Hepatocyte (in vitro differentiated cells): ENCODE results near the gene TEX26.

Experiments
- CTCF ChIP-seq: fragments of 200-600 bp; sonication (generic); IDR thresholded peaks from 2 replicates; pipeline ENCODE4 v1.5.1; 2016; ENCODE audit warnings: antibody characterized with exemption, mild to moderate bottlenecking; ENCODE audit not compliant: poor library complexity
- EZH2 ChIP-seq: fragments of 200-600 bp; sonication (generic); IDR thresholded peaks from 2 replicates; pipeline ENCODE4 v1.6.1; 2016; ENCODE audit warnings: antibody characterized with exemption, mild to moderate bottlenecking, borderline replicate concordance

DNA sequence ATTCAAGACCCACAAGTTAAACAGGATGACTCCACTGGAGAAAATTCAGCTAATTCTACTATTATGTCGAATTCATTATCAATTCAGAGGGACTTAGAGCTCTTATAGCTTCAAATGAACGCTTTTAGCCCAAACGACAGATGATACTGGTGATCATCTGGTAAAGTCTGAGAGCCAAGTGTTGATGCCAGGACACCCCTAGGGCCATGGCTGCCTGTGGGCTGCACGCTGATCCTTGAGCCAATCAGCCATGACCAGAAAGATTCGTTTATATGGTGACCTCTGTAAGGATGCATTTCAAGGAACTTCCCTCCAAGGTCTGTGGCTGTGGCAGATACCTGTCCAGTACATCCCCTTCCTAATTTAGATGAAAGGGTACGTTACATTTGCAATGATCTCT is 15.5 kb upstream of the TEX26 start:
- TF ChIP-seq EZH2, result no peak
- no peak for TF ChIP-seq CTCF
